ENCODE results near the gene SOCS7. TPM values are rescaled to one million over a fixed set of nuclear protein-coding genes. Genes with fewer than 3 reads are reported as not detected.

The SOCS7 gene
- total RNA-seq, 1 experiment from 2014 or later: 7.4 TPM

GRCh38 chr17:38451030-38451839 lies 99.6 kb downstream of the SOCS7 start:
- TSS peak; percentile 51 for BruUV-seq (replicated peaks)
- peaks cover 14% of the 10 kb centered on the region for H3K4me1 ChIP-seq (ENCODE audit: insufficient read depth, low read length)
- no peaks in the 10 kb centered on the region for H3K27me3 ChIP-seq (ENCODE audit: low read length)
- H3K79me2 ChIP-seq (ENCODE audit: low read length): no peaks in the 10 kb centered on the region
- no peak overlapping the region for H3K9ac ChIP-seq (ENCODE audit: low read length)
- H3K9me3 ChIP-seq (ENCODE audit: low read length): no peaks in the 10 kb centered on the region
- ATAC-seq (peak; percentile 17), DNase-seq (no peak)
- H3F3A ChIP-seq (ENCODE audit: low read length, unreplicated experiment): no peaks in the 10 kb centered on the region
- H2AFZ ChIP-seq (ENCODE audit: low read length): no peak overlapping the region
- H3K27ac ChIP-seq (ENCODE audit: low read length): no peak overlapping the region; the same call in 1 of the 2 replicates
- POLR2A ChIA-PET (ENCODE audit: unreplicated experiment): interaction anchor here (0.5 kb wide), 1 partner anchor 191 kb away, joined by 5 read pairs; no protein-coding TSS in a partner anchor
- TF ChIP-seq CTCF (conservative IDR thresholded peaks at IDR 0.05; ENCODE audit: low read depth, low read length): no peak
- no peak for TF ChIP-seq EZH2 (IDR thresholded peaks at IDR 0.05; ENCODE audit: low read length, unreplicated experiment)
- no peak for TF ChIP-seq EZH2phosphoT487 (IDR thresholded peaks at IDR 0.05; ENCODE audit: borderline replicate concordance, low read length)
- no peak overlapping the region for H3K4me3 ChIP-seq (ENCODE audit: low read length)
- no peaks in the 10 kb centered on the region for H4K20me1 ChIP-seq (ENCODE audit: low read length)
- intact Hi-C loops (cut with micrococcal nuclease): no loop called here
- no peaks in the 10 kb centered on the region for H3K9me2 ChIP-seq (replicated peaks; ENCODE audit: low read length)
- H3K4me2 ChIP-seq (ENCODE audit: low read length): no peak overlapping the region
- H3K36me3 ChIP-seq (ENCODE audit: low read depth, low read length): no peaks in the 10 kb centered on the region
- CTCF ChIA-PET: no interaction called here

- H3K79me2 ChIP-seq (ENCODE audit: low read length): no peaks in the 10 kb centered on the region
- POLR2A ChIA-PET (ENCODE audit: unreplicated experiment): no interaction called here
- CTCF ChIA-PET: no interaction called here
Observed at GRCh38 chr17:38451840-38452529, 100.3 kb downstream of the SOCS7 start.

More at GRCh38 chr17:38451840-38452529, 100.3 kb downstream of the SOCS7 start:
- Histone ChIP-seq H3K36me3 (ENCODE audit: low read depth, low read length) (no peaks in the 10 kb centered on the region), H3K4me2 (ENCODE audit: low read length) (no peak overlapping the region), H4K20me1 (ENCODE audit: low read length) (no peaks in the 10 kb centered on the region), H3K4me3 (ENCODE audit: low read length) (no peak overlapping the region), H3K27me3 (ENCODE audit: low read length) (no peaks in the 10 kb centered on the region), H3K9me3 (ENCODE audit: low read length) (no peaks in the 10 kb centered on the region), H3K9me2 (replicated peaks; ENCODE audit: low read length) (no peaks in the 10 kb centered on the region), H3K27ac (ENCODE audit: low read length) (no peak overlapping the region), H3K9ac (ENCODE audit: low read length) (no peak overlapping the region), H2AFZ (ENCODE audit: low read length) (no peak overlapping the region), H3K4me1 (ENCODE audit: insufficient read depth, low read length) (peaks cover 14% of the 10 kb centered on the region), H3F3A (ENCODE audit: low read length, unreplicated experiment) (no peaks in the 10 kb centered on the region)
- TF ChIP-seq EZH2 (IDR thresholded peaks at IDR 0.05; ENCODE audit: low read length, unreplicated experiment) (no peak), CTCF (conservative IDR thresholded peaks at IDR 0.05; ENCODE audit: low read depth, low read length) (no peak)
- BruUV-seq (replicated peaks): no TSS peak
- intact Hi-C loops (cut with micrococcal nuclease): no loop called here
- DNase-seq (no peak), ATAC-seq (peak; percentile 13; the same call in 1 of the 2 replicates)

Measured in PC-3 (cell line).